GM12874 (cell line): ENCODE results near the gene RNF175.

ENCODE experiments used
- TF ChIP-seq, protein P1 (sequence below): IDR thresholded peaks from 2 replicates; pipeline ENCODE4 v1.5.1; 2011; ENCODE audit warnings: low read depth, mild to moderate bottlenecking, control low read depth, low read length, moderate library complexity; ENCODE audit not compliant: insufficient read depth

The RNF175 gene

DNA sequence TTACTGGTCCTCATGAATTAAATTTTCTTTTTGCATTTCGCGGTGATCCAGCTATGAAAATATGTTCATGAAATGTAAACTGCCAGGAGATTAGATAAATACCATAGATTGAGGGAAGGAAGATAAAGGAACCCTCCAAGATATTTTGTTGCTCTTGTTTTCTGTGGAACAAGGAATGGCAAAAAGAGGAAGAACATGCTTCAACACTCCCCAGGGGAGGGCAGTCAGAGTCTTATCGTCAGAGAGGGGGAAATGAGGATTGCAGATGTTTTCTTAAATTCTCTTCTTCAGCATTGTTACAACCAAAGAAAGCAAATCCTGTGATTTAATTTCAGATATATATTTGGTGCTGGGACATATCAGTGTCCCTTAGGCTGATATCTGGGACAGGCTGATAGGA is 38.6 kb upstream of the RNF175 start:
- TF ChIP-seq, protein P1, sequence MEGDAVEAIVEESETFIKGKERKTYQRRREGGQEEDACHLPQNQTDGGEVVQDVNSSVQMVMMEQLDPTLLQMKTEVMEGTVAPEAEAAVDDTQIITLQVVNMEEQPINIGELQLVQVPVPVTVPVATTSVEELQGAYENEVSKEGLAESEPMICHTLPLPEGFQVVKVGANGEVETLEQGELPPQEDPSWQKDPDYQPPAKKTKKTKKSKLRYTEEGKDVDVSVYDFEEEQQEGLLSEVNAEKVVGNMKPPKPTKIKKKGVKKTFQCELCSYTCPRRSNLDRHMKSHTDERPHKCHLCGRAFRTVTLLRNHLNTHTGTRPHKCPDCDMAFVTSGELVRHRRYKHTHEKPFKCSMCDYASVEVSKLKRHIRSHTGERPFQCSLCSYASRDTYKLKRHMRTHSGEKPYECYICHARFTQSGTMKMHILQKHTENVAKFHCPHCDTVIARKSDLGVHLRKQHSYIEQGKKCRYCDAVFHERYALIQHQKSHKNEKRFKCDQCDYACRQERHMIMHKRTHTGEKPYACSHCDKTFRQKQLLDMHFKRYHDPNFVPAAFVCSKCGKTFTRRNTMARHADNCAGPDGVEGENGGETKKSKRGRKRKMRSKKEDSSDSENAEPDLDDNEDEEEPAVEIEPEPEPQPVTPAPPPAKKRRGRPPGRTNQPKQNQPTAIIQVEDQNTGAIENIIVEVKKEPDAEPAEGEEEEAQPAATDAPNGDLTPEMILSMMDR, result no peak

DNA sequence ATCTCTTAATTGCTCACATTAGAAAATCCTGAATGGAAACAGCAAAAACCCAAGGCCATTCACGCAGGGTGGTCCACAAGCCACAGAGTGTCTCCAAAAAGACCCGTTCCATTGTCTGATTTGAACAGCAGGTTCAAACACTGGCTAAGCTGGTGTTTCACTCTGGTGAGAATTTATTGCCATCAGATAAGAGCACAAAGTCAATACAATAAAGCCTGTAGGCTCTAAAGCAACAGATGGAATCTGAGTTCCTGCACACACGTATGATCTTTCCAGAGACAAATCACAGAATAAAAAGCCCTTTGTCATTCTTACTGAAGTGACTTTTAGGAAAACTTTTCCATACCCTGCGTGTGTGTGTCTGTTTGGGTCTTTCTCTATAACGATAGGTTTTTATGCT is 34.2 kb upstream of the RNF175 start:
- TF ChIP-seq, protein P1, result no peak

DNA sequence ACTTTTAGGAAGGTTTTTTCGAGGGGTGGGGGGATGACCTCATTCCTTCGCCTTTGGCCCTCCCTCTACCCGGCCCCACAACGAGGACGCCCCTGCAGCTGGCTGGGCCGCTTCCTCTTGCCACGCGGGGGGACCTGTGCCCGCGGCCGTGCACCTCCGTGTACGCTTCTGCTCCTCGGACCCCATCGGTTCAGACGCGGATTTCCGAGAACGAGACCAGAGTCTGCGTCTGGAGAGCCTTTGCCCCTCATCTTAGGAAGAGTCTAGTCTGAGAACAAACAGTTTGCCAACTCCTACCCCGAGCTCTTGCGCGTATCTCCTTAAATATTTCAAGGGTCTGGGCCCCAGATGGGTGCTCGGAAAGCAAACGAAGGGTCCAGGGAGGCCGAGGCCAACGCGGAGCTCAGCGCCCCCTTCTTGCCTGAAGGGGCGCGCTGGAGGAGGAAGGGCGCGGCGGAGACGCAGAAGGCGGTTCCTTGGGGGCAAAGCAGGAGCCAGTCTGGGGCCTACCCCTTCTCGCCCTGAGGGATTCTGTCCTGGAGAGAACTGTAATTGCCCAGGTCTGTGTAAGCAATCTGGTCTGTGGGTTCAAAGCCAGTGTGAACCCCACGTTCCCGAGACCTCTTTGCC is 32.9 kb upstream of the RNF175 start:
- TF ChIP-seq, protein P1, result no peak

DNA sequence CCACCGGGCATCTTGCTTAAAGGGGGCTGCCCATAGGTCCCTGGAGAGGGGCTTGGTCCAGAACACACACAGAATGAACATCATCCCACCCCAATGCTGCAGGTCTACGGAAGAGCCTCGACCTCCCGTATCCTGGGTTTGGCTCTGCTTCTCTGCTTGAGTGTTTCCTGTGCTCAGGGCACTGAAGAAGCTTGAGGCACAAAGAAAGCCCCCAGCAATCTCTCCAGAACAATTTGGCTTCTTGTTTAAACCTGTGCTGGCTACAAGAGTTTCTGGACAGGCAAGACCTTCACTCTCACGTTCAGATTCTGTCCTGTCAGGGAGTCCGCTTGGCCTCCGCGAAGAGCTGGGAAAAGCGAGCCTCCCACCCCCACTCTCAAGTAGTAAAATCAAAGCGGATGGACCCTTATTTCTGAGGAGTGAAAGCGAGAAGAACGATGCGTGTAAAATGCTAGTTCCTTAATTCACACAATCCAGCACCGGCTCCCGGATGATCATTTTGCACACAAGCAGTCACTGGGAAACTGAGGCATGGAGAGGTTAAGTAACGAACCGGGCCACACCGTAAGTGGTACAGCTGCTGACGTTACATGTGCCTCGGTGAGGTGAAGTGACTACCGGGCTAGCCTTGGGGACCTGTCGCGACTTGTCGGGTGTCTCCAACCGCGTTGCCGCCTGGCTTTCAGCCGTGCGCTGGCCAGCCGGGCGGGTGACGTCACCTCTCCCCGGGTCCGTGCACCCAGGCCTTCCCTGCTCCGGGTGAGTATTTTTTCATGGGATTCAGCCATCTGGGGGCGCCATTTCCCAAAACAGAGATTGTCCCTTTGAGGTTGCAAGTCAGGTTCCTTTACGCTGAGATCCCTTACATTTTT is 32.2 kb upstream of the RNF175 start:
- TF ChIP-seq, protein P1, result no peak

DNA sequence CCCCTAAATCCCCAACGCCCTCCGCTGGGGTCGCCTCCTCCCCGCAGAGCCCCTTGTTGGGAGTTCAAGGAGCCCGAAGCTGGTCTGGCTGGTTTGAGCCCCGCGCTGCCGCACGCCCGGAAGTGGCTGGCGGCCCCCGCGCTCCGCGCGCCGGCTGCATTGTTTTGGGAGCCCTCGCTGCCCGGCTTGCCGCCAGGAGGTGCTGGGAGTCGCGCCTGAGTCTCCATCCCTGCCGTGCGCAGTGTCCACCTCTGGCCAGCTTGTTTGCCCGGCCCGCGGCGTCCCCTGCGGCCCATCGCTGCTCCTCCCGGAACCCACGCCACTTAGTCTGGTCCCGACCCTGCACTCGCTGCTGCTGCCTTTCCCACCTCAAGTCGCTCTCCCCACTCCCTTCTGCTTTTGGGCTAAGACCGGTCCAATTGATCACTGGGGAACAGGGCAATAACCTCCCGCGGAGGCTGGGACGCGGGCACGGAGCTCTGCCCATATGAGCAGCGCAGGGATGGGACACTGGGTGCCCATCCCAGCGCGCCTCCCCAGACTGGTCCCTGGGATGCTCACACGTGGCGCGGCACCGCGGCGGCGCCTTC is 31.2 kb upstream of the RNF175 start:
- TF ChIP-seq, protein P1, result no peak

DNA sequence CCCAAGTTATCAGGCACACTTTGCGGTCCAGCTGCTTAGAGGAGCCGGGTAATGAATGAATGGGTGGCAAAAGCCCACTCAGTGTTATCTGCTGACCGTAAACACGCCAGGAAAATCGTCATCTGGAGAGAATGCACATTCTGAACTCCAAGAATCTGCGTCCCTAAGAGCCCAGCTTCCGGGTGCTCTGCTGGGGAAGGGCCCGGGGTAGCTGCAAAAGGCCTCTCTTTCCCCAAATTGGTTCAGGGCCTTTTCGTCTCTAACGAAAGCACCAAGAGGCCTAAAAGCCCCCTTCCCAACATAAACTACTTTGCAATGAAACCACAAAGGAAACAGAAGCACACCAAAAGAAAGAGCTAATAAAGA is 30.7 kb upstream of the RNF175 start:
- TF ChIP-seq, protein P1, result no peak

DNA sequence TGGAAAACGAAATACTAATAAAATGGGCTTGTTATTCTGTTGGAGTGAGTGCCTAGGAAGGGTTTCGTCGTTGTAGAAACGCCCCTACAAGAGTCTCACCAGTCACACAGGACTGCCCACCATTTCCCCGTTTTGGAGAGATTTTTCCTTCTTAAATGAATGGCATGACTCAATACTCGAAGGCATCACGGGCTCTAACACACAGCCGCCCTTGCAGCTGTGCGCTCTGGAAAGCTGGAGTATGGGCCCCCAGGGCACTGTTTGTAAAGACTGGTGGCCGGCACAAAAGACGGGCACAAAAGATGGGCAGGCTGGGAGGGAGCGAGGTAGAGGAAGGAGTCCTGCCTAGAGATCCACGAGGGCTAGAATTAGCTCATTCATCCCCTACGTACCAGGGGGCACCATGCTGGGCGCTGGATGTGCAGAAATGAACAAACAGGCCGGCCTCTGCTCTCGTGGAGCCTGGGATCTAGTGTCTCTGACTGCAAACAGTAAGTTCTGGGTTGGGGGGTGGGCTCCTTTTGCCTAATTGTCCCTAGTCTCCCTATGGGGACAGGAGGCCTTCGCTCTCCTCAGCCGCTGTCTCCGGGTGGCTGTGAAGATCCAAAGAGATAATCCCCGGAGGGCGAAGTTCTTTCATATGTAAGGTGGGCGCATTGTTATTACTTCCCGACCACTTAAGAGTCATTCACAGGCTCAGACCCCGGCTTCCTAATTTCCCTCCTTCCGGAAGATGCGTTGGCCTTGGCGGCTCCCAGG is 30.1 kb upstream of the RNF175 start:
- TF ChIP-seq, protein P1, result no peak
